NCI-H128 (cell line): ENCODE measurements around the gene IQCB1.
"Not testable (repeated sequence)": the region's sequence is repeated elsewhere in the genome, so short reads cannot be mapped to it uniquely, and the experiment has no call there.

Source experiments
- DNase-seq: peaks from one replicate; lab custom pipeline; 2025; ENCODE audit not compliant: unreplicated experiment; lab: John Stamatoyannopoulos, UW

The IQCB1 gene

GRCh38 chr3:121809249-121809648, 25.6 kb downstream of the IQCB1 start:
- no peak for DNase-seq

DNA sequence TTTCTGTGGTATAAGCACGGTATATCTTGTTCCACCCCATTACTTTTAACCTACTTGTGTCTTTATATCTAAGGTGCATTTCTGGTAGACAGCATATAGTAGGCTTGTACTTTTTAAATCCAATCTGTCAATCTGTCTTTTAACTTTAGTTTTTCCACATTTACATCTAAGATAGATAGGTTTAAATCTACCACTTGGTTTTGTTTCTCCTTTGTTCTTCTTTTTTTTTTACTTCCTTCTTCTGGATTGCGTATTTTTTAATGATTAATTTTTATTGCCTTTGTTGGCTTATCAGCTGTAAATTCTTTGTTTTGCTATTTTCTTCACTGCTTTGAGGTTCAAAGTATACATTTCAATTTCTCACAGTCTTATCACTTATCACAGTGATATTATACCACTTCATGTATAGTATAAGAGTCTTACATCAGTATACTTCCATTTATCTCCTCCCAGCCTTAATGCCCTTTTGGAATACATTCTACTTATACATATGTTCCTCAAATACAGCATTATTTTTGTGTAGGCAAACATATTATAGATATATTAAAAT, 31.0 kb downstream of the IQCB1 start:
- DNase-seq = no peak

GRCh38 chr3:121800906-121801305, 34.0 kb downstream of the IQCB1 start:
- no peak for DNase-seq

DNA sequence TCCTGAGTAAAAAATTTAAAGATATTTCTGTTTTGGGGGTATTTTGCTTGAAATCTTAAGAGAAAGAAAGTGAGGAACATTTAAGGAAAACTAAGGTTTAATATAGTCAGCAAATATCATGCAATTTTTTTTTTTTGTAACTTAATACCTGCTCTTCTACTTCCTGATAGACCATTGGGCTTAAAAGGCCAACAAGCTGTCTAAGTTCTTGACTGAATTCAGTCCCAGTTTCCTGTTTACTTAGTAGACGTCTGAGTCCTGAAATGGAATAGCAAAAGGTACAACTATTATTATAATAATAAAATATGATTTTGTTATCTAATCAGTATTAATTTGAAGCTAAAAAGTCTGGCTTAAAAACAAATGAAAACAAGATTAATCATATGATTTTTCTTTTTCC, 37.9 kb downstream of the IQCB1 start:
- DNase-seq = no peak

- DNase-seq = no peak
These were observed 40.4 kb downstream of the IQCB1 start for GRCh38 chr3:121794264-121794983.

GRCh38 chr3:121793078-121793477, 41.8 kb downstream of the IQCB1 start:
- DNase-seq = no peak

GRCh38 chr3:121786485-121786884, 48.4 kb downstream of the IQCB1 start:
- no peak for DNase-seq

DNA sequence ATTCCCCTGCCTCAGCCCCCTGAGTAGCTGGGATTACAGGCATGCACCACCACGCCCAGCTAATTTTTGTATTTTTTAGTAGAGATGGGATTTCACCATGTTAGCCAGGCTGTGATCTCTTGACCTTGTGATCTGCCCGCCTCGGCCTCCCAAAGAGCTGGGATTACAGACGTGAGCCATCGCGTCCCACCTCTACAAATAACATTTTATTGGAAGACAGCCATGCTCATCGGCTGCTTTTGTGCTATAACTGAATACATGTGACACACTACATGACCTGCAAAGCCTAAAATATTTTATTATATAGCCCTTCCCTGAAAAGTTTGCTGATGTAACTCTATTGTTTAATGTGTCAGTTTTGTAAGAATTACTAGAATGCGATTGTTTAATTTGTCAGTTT, 52.1 kb downstream of the IQCB1 start:
- not testable (repeated sequence) for DNase-seq

- DNase-seq = no peak
These were observed 53.2 kb downstream of the IQCB1 start for GRCh38 chr3:121781611-121782010.

- DNase-seq = not testable (repeated sequence)
These were observed 59.8 kb downstream of the IQCB1 start for GRCh38 chr3:121775095-121775494.

DNA sequence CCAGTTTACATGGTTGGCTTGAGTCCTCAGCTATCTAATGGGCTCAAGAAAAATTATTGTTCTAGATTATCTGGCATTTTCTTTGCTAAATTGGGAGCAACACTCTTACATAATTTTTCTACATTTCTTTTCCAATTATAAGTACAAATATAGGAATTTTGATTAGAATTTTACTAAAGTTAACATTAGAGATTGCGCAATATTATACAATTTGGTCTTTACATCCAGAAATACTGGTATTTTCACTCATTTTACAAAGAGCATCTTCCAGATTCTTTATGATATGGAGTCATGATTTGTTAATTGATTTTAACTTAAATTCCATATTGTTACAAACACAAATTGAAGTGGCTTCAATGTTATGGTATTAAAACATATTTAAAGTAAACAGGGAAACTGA, 65.6 kb downstream of the IQCB1 start:
- DNase-seq = no peak

DNA sequence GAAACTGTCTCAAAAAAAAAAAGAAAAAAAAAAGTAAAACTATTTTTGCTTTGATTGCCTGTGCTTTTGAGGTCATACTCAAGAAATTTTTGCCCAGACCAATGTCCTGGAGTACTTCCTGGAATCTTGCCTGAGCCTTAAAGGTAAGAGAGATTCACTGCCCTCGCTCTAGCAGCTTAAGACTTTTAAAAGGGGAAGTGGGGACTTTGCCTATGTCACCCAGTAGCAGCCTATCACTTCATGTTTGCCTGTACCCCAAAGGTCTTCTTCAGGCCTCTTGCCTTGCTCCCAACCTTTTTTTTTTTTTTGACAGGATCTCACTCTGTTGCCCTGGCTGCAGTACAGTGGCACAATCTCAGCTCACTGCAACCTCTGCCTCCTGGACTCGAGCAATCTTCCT, 66.4 kb downstream of the IQCB1 start:
- no peak for DNase-seq

GRCh38 chr3:121759541-121760202, 75.2 kb downstream of the IQCB1 start:
- DNase-seq = no peak

GRCh38 chr3:121758727-121759450, 76.0 kb downstream of the IQCB1 start:
- DNase-seq = no peak

- DNase-seq = no peak
These were observed 76.9 kb downstream of the IQCB1 start for GRCh38 chr3:121757812-121758545.

- DNase-seq = no peak
These were observed 77.6 kb downstream of the IQCB1 start for GRCh38 chr3:121757087-121757811.

DNA sequence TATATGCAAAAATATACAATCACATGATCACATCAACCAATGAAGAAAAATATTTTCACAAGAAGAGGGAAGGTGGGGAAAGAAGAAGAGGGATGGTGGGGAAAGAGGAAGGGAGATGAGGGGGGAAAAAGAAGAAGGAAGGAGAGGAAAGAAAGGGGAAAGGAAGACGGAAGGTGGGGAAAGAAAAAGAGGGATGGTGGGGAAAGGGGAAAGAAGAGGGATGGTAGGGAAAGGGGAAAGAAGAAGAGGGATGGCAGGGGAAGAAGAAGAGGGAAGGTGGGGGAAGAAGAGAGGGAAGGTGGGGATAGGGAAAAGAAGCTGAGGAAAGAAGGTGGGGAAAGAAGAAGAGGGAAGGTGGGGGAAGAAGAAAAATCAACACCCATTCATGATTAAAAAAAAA, 82.1 kb downstream of the IQCB1 start:
- DNase-seq = no peak

DNA sequence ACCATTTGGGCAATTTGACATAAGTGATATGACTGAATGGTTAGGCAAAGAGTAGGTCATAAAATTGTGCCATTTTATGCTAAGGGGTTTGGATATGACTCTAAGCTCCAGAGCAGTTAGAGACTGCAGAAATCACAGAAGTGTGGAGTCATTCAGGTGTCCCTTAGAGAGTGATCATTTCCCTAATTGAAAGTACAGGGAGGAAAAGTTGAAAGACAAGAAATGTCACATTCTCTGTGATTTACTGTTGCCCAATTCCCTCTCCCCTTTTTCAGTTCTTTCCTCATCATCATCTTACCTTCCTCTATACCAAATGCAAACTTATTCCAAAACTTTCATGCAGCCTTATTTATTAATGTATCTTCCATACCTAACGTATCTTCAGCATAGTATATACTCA, 82.6 kb downstream of the IQCB1 start:
- no peak for DNase-seq

DNA sequence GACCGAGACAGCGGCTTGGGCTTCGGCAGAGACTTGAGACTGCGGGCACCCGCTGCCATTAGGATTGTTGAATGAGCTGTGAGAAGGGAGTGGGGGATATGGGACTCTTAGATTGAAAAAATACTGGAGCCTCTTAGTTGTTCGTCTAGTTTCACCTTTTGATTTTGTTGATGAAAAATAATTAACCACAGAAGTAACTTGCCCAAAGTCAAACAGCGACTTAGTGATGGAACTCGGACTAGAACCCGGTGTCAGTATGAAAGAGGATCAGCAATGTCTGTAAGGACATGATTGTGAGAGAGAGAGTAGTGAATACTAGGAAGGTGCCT, 84.8 kb downstream of the IQCB1 start:
- DNase-seq = no peak

- DNase-seq = peak; percentile 91
These were observed 85.4 kb downstream of the IQCB1 start, which contains the start of gene GOLGB1 for GRCh38 chr3:121749276-121750086. Gene GOLGB1, minus strand, starts transcription at chr3:121749741. Its CDS starts 18,770 bp downstream, at chr3:121730971.
